HG03342 (cell line): ENCODE measurements around the gene CDX1.

Source experiments
- ATAC-seq: cut with Tn5 transposase; IDR thresholded peaks from one replicate; pipeline ENCODE4 v1.9.1; 2021; ENCODE audit warnings: mild to moderate bottlenecking, moderate library complexity; ENCODE audit not compliant: unreplicated experiment

Gene CDX1

DNA sequence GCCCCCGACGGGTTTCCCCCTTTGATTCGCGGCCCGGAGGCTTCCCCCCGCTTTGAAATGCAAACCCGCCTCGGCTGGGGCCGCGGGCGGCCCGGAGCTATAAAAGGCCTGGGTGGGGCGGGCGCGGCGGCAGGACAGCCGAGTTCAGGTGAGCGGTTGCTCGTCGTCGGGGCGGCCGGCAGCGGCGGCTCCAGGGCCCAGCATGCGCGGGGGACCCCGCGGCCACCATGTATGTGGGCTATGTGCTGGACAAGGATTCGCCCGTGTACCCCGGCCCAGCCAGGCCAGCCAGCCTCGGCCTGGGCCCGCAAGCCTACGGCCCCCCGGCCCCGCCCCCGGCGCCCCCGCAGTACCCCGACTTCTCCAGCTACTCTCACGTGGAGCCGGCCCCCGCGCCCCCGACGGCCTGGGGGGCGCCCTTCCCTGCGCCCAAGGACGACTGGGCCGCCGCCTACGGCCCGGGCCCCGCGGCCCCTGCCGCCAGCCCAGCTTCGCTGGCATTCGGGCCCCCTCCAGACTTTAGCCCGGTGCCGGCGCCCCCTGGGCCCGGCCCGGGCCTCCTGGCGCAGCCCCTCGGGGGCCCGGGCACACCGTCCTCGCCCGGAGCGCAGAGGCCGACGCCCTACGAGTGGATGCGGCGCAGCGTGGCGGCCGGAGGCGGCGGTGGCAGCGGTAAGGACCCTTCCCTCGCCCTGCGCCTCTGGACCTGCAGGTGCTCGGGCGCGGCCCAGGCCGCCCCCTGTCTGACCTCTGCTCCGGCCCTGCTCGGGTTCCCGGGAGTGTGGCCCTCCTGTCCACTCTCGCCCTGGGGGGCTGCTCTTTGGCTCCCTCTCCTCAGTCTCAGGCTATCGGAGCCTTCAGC, at the start of gene CDX1:
Gene CDX1 (plus strand): TSS at position 129 of the 862 bp plus-strand sequence. CDS start 99 bp downstream, at position 228.
- ATAC-seq = no peak

- ATAC-seq = no peak
These were observed 48.5 kb upstream of the CDX1 start for GRCh38 chr5:150117945-150118560.

DNA sequence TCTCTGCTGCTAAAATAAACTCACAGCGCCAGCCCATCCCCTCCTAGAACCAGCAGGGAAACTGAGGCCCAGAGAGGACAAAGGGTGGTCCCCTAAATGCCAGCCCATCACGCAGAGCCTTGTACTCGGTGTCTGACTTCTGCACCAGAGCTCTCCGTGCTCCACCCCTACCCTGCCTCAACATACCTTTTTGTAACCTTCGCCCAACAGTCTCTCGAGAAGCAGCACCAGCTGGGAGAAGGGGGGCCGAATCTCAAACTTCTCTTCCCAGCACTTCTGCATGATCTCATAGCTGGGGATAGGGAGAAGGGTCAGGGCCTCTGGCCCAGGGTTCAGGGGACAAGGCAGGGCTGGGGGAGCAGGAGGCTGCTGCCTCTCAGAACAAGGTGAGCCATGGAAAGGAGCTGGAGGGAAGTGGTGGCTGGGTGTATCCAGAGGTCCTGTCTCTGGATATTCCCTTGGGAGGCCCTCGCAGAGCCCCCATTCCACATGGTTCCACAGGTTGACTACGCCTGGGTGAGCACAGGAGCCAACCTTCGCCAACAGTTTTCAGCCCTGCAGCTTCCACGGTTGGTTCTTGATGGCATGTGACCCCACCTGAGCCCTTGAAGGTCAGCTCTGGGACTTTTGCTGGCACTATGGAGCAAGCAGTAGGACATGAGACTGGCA, 47.9 kb upstream of the CDX1 start:
- no peak for ATAC-seq

DNA sequence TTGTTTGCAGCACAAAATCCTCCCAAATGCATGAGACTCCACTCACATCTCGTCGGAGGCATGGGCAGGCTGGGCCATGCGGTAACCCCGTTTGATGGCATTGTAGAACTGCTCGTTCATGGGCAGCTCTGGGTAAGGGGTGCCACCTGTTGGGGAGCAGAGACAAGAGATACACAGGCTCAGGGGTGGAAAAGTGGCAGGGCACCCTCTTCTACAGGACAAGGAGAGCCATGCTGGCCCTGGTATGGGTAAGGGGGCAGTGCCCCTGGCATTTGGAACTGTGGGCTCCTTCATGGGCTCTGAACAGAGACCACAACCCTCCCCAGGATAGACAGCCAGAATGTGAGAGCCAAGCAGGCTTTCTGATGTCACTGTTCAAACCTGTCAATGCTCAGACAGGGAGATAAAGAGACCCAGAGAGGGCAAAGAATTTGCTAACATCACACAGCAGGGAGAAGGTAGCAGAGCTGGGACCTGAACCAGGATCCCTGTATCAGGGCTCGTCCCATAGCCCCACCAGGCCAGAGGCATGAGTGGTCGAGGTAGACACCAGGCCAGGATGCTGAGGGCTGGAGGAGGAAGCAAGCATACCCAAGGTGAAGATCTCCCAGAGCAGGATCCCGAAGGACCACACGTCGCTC, 47.0 kb upstream of the CDX1 start:
- ATAC-seq = no peak

GRCh38 chr5:150120062-150120441, 46.5 kb upstream of the CDX1 start:
- ATAC-seq = no peak

DNA sequence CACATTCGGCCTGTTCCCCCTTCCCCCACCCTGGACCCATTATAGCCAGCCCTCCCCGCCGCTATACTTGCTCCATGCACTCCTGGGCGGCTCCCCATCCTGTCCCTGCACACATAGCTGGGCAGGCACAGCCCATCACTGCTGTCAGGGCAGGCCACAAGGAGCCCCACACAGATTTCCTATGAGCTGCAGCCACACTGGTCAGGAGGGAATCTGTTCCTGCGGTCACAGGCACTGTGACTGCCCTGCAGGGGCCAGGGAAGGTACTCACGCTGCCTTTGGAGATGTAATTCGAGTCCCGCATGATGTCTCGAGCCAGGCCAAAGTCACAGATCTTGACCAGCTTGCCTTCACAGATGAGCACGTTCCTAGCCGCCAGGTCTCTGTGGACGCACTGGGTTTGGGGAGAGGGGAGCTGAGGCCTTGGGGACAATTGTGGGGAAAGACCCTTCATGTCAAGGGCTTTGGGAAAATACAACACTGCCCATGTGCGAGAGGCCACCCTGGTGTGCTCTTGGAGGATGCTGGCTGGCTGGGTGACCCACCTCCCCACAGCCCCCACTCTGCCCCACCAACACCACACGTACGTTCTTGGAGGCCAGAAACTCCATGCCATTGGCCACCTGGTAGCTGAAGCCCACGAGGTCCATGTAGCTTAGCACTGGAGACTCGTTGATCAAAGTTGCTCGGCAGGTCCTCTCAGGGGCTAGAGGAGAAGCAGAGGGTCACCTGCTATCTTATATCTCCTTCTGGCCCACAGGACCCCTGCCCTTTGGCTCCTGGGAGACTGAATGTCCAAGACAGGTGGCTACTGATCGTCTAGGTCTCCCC, 45.7 kb upstream of the CDX1 start:
- ATAC-seq = no peak

DNA sequence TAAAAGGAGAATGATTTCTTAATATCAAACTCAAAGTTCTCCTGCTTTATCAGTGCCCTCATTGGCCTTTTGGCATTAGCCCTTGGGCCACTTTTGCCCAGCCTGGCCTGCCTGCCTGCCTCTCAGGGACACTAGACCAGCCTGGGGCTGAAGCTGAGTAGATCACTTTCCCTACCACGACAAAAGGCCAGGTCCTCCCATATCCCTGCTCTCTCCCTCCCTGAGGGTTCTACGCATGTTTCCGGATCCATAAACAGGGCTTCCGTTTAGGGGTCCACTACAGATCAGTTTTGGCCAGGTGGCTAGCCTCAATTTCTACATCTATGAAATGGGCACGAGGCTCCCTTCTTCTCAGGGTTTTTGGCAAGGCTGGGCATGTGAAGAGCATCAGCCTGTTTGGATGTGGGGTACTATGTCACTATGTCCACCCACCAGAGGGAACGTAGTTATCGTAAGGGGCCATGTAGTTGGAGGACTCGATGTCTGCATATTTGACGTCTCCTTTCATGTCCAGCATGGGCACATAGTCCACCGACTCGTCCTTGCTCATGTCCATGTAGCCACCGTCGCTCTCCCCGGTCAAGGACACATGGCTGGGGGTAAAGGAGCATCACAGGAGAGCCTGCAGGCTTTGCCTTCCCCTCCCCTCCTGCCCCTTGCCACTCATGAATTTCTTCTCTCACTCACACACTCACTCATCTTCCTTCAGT, 45.0 kb upstream of the CDX1 start:
- ATAC-seq = peak; percentile 9

DNA sequence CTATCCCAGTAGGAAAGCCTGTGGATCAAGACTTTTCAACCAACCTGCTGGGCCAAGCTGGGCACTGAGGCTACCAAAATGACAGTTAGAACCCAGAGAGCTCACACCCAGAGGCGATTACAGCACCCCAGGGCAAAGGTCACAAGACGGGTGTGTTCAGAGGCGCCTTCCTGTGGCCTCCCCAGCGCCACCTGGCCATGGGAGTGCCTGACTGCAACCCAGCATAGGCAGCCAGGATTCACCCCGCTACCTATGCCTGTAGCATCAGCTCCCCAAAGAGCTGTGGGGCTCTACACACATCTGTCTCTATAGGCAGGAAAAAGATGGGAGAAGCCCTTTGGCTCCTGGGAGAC, 44.4 kb upstream of the CDX1 start:
- ATAC-seq = peak; percentile 75

GRCh38 chr5:150122536-150123481, 43.8 kb upstream of the CDX1 start:
- no peak for ATAC-seq

- no peak for ATAC-seq
These were observed 43.0 kb upstream of the CDX1 start for GRCh38 chr5:150123542-150123941.

GRCh38 chr5:150124111-150124557, 42.4 kb upstream of the CDX1 start:
- no peak for ATAC-seq

- ATAC-seq = no peak
These were observed 42.0 kb upstream of the CDX1 start for GRCh38 chr5:150124596-150124995.

- no peak for ATAC-seq
These were observed 41.2 kb upstream of the CDX1 start for GRCh38 chr5:150125334-150125733.

DNA sequence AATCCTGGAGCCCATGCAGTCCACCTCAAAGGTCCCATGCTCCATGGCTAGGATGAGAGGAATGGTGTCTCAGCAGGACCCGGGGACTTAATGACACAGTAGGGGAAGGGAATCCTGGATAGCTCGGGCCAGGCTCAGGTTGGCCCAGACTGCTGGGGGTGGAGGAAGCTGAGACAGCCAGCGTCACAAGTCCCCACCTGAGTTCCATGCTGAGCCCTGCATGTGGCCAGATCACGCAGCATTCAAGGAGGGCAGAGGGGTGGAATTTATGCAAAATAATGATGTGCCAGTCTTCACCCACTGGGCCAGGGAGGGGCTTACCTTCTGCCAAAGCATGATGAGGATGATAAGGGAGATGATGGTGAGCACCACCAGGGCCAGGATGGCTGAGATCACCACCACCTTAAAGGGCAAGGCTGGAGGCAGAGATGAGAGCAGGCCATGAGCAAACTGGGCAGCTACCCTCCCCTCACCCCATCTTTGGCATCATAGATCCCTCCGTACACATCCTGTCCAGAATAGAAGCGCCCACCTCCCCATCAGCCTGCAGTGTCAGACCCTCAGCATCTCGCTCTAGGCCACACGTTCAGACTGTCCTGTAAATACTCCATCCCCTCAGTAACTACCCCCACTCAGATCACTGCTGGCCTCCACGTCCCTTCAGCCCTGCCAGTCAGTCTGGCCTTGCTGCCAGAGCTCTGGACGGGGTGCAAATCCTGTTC, 40.2 kb upstream of the CDX1 start:
- no peak for ATAC-seq

DNA sequence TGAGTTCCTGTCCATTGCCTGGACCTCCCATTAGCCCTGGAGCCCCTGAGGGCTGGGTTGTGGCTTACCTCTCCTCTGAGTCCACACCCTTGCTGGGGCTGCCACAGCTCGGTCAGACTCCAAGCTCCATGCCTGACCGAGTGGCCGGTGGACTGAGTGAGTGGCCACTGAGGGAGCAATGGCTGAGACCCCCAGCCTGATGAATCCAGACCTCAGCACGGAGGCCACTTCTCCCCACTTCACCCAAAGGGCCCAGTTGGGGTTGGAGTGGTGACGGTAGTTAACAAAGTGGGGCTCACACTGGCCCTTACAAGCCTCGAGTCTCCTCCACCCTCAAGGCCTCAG, 39.7 kb upstream of the CDX1 start:
- no peak for ATAC-seq

DNA sequence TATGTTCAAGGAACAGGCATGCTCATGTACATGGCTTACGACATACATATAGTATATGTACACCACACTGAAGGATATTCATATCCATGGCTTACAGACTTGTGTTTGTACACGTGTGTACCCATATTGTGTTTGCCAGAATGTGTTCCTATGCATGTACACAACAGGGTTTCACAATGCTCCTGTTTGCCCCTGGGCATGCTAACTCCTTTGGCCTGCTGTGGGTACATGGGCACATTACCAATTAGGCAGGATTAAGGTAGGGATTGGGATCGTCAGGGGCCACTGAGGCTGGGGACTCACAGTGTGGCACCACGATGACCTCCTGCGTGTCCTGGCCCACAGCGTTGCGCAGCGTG, 37.1 kb upstream of the CDX1 start:
- no peak for ATAC-seq

GRCh38 chr5:150129813-150130492, 36.6 kb upstream of the CDX1 start:
- no peak for ATAC-seq

- no peak for ATAC-seq
These were observed 36.1 kb upstream of the CDX1 start for GRCh38 chr5:150130493-150130922.
